ENCODE results near the gene CHKB. TPM values are rescaled to one million over a fixed set of nuclear protein-coding genes. Genes with fewer than 3 reads are reported as not detected.
"Not testable (repeated sequence)": the region's sequence is repeated elsewhere in the genome, so short reads cannot be mapped to it uniquely, and the experiment has no call there.

Gene CHKB
- 31.4 TPM for total RNA-seq

- peak; percentile 98 for ATAC-seq
Observed at GRCh38 chr22:50582493-50583293, at the start of gene CHKB. Gene CHKB, minus strand, starts transcription at chr22:50582849. Its CDS starts 68 bp downstream, at chr22:50582781.

DNA sequence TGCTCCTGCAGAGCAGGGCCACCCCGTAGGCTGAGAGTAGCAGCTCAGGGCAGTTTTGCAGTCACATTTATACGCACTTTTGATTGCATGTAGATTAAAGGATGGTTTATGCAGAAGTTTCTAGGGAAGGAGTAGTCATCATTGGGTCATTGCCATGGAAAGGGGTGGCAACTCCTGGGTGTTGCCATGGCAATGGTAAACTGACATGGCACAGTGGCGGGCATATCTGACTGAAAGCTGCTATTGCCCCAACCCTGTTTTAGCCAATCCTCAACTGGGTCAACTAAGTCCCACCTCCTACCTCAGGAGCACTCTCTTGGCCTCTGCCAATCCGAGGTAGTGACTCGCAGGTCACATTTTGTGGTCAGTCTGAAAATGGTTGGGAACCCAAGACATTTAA is 47.7 kb upstream of the CHKB start:
- ATAC-seq: no peak

DNA sequence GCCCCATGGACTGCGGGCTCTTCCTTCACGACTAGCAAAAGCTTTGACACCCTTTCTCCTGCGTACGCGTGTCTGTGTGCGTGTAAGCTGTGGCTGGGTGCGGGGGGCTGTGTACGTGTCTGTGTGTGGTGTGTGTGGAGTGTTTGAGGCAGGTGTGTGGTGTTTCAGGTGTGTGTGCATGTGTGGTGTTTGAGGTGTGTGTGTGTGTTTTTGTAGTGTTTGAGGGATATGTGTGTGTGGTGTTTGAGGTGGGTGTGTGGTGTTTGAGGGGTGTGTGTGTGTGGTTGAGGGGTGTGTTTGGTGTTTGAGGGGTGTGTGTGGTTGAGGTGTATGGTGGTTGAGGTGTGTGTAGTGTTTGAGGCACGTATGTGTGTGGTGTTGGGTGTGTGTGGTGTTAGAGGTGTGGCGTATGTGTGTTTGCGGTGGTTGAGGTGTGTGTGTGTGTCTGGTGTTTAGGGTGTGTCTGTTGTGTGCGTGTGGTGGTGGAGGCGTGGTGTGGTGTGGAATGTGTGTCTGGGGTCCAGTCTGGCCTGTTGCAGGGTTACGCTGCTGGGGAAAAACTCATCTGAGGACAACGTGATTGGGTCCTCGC is 46.0 kb upstream of the CHKB start:
- ATAC-seq: peak; percentile 35

GRCh38 chr22:50627642-50628542 is 45.2 kb upstream of the CHKB start, which contains the start of gene ARSA:
Gene ARSA, minus strand, starts transcription at chr22:50628152. Its CDS starts 373 bp downstream, at chr22:50627779.
- peak; percentile 85 for ATAC-seq

DNA sequence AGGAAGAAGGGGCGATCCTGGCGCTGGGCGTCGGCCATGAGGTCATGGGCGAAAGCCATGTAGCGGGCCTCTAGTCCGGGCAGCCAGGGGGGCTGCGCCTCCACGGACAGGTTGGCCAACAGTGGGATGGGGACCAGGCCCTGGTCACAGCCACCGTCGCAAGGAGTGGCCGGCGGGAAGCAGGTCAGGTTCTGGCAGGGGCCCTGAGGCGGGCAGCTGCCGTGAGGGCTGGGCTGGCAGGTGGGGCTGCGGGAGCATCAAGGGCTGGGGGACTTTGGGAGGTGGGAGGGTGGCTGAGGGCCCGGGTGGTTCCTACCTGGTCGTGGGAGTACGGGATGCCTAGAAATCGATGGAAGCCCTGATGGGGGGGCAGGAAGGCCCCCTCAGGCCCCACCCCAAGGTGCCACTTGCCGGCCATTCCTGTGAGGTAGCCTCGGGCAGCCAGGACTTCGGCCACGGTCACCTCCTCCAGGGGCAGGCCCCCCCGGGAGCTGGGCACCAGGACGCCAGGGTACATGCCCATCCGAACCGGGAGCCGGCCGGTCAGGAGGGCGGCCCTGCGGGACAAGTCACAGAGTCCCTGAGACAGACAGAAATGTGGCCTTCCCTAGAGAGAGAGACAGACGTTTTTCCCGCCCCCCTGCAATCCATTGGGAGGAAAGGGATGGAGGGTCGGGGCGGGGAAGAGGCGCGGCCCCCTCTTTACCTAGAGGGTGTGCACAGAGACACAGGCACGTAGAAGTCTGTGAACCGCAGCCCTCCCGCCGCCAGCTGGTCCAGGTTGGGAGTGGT is 44.4 kb upstream of the CHKB start:
- no peak for ATAC-seq

DNA sequence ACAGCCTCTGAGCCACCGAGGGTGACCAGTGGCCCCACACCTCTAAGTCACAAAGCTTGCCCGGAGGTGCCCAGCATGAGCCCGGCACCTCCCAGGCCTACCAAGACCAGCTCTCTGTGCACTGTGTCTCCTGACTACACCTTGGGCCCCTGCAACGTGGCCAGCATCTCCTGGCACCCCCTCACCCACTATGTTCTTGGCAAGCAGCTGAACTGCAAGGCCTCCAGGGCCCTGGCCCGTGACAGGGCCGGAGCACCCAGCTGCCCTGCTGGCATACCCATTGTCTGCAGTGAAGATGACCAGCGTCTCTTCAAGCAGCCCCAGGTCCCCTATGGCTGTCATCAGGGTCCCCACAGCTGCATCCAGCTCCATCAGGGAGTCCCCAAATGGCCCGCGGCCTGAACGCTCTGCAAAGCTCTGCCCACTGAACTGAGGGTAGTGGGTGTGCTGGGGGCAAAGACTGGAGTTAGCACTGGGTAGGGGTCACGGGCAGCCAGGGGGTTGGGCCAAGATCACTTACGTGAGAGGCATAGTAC is 43.7 kb upstream of the CHKB start:
- ATAC-seq: no peak

DNA sequence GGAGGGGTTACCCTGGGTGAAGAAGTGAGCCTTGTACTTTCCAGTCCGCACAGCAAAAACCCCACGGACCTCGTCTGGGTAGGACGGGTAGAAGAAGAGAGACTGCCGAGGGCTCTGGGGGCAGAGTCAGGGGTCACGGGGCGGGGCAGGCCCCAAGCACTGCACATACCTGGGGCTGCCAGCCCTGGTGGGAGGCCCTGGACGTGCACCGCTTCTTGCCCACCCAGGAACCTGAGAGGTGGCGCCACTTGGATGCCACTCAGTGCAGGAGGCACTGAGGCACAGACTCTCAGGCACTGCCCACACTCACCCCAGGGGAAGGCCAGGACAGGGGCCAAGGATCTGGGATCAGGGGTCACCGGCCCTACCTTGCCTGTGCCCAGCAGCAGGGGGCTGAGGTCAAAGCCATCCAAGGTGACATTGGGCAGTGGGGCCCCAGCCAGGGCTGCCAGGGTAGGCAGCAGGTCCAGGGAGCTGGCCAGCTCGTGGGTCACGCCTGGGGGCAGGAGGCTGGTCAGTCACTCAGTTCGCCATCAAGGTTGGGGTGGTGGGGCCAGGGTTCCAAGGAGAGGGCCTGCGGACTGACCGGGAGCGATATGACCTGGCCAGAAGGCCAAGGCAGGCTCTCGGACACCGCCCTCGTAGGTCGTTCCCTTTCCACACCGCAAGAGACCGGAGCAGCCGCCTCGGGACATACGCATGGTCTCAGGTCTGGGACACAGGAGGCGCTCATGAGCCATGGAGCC is 43.1 kb upstream of the CHKB start:
- ATAC-seq: no peak

DNA sequence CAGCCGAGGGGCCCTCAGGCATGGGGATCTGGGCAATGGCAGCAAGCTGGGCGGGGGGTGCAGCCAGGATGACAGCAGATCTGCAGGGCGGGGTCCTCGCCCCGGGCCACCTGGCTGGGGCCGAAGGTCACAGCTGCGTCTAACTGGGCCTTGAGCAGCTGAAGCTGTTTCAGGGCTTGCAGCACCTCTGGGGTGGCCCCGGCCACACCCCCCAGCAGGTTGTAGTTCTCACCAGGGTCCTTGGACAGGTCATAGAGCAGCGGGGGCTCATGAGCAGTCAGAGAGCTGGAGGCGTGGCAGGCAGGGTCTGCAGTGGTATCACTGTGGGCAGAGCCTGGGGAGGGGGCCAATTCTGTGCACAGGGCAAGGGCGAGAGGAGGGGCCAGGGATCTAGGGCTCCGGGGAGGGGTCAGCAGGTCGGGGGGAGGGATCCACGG is 42.5 kb upstream of the CHKB start:
- ATAC-seq: no peak

GRCh38 chr22:50624347-50625130 is 41.9 kb upstream of the CHKB start:
- ATAC-seq: no peak

DNA sequence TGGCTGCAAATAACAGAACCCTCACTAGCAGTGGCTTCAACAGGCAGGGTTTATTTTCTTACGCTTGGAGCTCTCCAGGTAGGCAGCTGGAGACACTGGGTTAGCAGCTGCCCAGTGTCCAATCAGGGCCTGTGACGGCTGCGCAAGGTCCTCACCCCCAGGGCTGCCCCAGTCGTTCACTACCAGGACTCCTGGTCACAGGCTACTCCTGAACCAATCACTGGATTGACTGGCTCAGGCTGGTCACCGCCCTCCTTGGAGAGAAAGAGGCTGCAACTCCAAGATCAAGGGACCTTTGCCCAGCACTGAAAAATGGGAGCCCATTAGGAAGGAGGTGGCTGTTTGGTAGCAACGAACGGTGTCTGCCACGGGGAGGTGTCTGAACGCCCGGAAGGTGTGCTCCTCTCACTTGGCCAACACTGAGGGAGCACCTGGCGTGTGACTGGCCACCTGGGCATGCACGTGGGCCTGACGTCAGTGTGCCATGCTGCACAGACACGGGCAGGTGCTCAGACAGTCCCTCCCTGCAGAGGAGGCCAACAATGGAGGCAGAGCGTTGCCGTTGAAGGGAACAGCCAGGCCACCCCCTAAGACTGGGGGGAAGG is 40.2 kb upstream of the CHKB start:
- peak; percentile 78 for ATAC-seq

- peak; percentile 6 for ATAC-seq
Observed at GRCh38 chr22:50621948-50622722, 39.5 kb upstream of the CHKB start.

GRCh38 chr22:50621356-50621880 is 38.8 kb upstream of the CHKB start:
- peak; percentile 46 for ATAC-seq

- ATAC-seq: peak; percentile 60
Observed at GRCh38 chr22:50620593-50621355, 38.1 kb upstream of the CHKB start.

DNA sequence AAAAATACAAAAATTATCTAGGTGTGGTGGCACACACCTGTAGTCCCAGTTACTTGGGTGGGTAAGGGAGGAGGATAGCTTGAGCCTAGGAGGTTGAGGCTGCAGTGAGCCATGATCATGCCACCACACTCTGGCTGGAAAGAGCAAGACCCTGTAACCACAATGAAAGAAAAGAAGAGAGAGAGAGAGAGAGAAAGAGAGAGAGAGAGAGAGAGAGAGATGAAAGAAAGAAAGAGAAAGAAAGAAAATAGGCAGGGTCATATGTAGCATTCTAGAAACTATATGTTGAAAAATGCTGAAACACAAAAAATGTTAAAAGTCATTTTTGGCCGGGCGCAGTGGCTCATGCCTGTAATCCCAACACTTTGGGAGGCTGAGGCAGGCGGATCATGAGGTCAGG is 31.6 kb upstream of the CHKB start:
- ATAC-seq: not testable (repeated sequence)

GRCh38 chr22:50613291-50613981 is 30.8 kb upstream of the CHKB start:
- ATAC-seq: peak; percentile 89

DNA sequence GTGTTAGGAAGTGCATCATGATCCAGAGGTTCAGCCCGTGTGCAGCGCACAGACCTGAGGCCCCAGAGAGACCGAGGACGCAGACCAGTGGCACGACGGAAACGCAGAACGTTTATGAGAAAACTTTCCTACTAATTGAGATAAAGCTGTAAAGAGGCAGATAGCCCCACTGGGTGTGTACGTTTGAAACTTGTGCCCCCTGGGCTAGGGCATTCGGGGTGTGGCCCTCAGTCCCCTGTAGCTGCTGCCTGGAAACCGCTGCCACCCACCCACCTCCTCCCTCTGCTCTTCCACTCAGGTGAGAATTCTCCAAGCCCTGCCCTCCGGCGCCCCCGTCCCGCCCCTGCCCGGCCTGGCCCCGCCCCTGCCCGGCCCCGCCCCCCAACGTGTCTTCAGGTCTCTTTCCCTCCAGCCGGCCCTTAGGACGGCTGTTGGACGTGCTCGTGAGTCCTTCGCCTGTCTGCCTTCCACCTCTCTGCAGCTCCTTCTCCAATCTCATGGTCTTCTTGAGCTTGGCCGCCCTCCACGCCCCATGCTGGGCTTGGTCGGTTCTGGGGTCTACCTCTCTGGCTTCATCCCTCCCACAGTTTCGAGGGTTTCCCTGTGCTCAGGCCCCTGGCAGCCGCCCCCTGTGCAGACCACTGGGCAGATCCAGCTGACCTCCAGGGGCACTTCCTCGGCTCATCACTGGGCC is 30.0 kb upstream of the CHKB start:
- ATAC-seq: peak; percentile 39

GRCh38 chr22:50612168-50612527 is 29.5 kb upstream of the CHKB start:
- ATAC-seq: no peak

Data from esophagus mucosa (tissue), 1 donor.